ENCODE data around the gene XRRA1. TPM values are rescaled to one million over a fixed set of nuclear protein-coding genes. Genes with fewer than 3 reads are reported as not detected.

Gene XRRA1
- total and polyA plus RNA-seq, 8 donors: 2.4 to 22.5 (median 8.3) TPM

GRCh38 chr11:74933765-74934164, 15.1 kb downstream of the XRRA1 start:
- H3K27me3 ChIP-seq: no peaks in the 10 kb centered on the region
- intact Hi-C loops (cut with DNase I): loop anchor here in 1 of 3 donors (10.0 kb wide), 1 partner anchor 311 kb away; the partner anchor contains the start of gene TPBGL
- H3K4me1 ChIP-seq: no peaks in the 10 kb centered on the region
- no peak for DNase-seq
- no peak for FAIRE-seq
- no peak overlapping the region for H3K4me3 ChIP-seq
- no peak for TF ChIP-seq CTCF (IDR thresholded peaks at IDR 0.05)
- peaks cover 0 to 42% (median 0%) of the 10 kb centered on the region in 3 donors for H3K36me3 ChIP-seq
- 92 to 95% methylated on average over 2 of the region's 2 CpGs for WGBS, 2 donors
- no peak for ATAC-seq
- no peak overlapping the region for H3K27ac ChIP-seq
- no peaks in the 10 kb centered on the region for H3K9me3 ChIP-seq

GRCh38 chr11:74932797-74933196, 16.1 kb downstream of the XRRA1 start:
- no peak for FAIRE-seq
- no peak for TF ChIP-seq CTCF (IDR thresholded peaks at IDR 0.05)

GRCh38 chr11:74932169-74932568, 16.7 kb downstream of the XRRA1 start:
- ATAC-seq (no peak), DNase-seq (no peak), FAIRE-seq (no peak)
- H3K27ac ChIP-seq: no peak overlapping the region
- H3K4me1 ChIP-seq: no peaks in the 10 kb centered on the region
- 81 to 89% methylated on average over 5 of the region's 5 CpGs for WGBS, 2 donors
- intact Hi-C loops (cut with DNase I): loop anchor here in 1 of 3 donors (10.0 kb wide), 1 partner anchor 313 kb away; the partner anchor contains the start of gene TPBGL
- TF ChIP-seq CTCF (IDR thresholded peaks at IDR 0.05): no peak
- H3K27me3 ChIP-seq: no peaks in the 10 kb centered on the region
- H3K36me3 ChIP-seq: peaks cover 0 to 42% (median 0%) of the 10 kb centered on the region in 3 donors
- no peaks in the 10 kb centered on the region for H3K9me3 ChIP-seq
- no peak overlapping the region for H3K4me3 ChIP-seq

More at GRCh38 chr11:74932797-74933196, 16.1 kb downstream of the XRRA1 start:
- Histone ChIP-seq H3K9me3 (no peaks in the 10 kb centered on the region), H3K4me1 (no peaks in the 10 kb centered on the region), H3K36me3 (peaks cover 0 to 42% (median 0%) of the 10 kb centered on the region in 3 donors), H3K27me3 (no peaks in the 10 kb centered on the region), H3K27ac (no peak overlapping the region), H3K4me3 (no peak overlapping the region)
- intact Hi-C loops (cut with DNase I): loop anchor here in 1 of 3 donors (10.0 kb wide), 1 partner anchor 312 kb away; the partner anchor contains the start of gene TPBGL
- ATAC-seq (no peak), DNase-seq (no peak)
- 83 to 92% methylated on average over 2 of the region's 2 CpGs for WGBS, 2 donors

- H3K27me3 ChIP-seq: no peaks in the 10 kb centered on the region
- WGBS, 2 donors: 57 to 64% methylated on average over 8 of the region's 8 CpGs
- no peak overlapping the region for H3K4me3 ChIP-seq
- no peak for FAIRE-seq
- H3K27ac ChIP-seq: no peak overlapping the region
- H3K9me3 ChIP-seq: no peaks in the 10 kb centered on the region
- intact Hi-C loops (cut with DNase I): loop anchor here in 2 of 3 donors (5.0 to 10.0 kb wide), 2 partner anchors 103 to 315 kb away; partner anchors contain the start of gene TPBGL (in 1 of the 2)
- peak in 4 of 6 donors; percentile 33 to 69 (median 50) for DNase-seq
- TF ChIP-seq CTCF (IDR thresholded peaks at IDR 0.05): peak; percentile 71 to 83 (median 78)
- peak; percentile 87 to 95 (median 92) for ATAC-seq
- no peaks in the 10 kb centered on the region for H3K4me1 ChIP-seq
- H3K36me3 ChIP-seq: peaks cover 0 to 25% (median 0%) of the 10 kb centered on the region in 3 donors
Observed at GRCh38 chr11:74929431-74930363, 19.2 kb downstream of the XRRA1 start.
